HFFc6 (cell line): ENCODE measurements around the gene SEPTIN8. TPM values are rescaled to one million over a fixed set of nuclear protein-coding genes. Genes with fewer than 3 reads are reported as not detected.

Experiments
- DNase-seq: peaks from one replicate; pipeline ENCODE4 v3.0.0-alpha.2; 2018
- H3K27ac Mint-ChIP-seq: 2 replicates; pipeline ENCODE4 v1.8.0; 2020; ENCODE audit warnings: mild to moderate bottlenecking, mixed read lengths
- H3K27me3 Mint-ChIP-seq: 2 replicates; pipeline ENCODE4 v1.8.0; 2021; ENCODE audit warnings: mild to moderate bottlenecking, moderate library complexity, mixed read lengths; ENCODE audit not compliant: insufficient read depth
- H3K36me3 Mint-ChIP-seq: 2 replicates; pipeline ENCODE4 v1.8.0; 2021; ENCODE audit warnings: low read depth, mixed read lengths
- H3K4me1 Mint-ChIP-seq: 2 replicates; pipeline ENCODE4 v1.8.0; 2020; ENCODE audit warnings: low read depth, mixed read lengths
- H3K4me3 Mint-ChIP-seq: 2 replicates; pipeline ENCODE4 v1.8.0; 2020; ENCODE audit warnings: mild to moderate bottlenecking, moderate library complexity, mixed read lengths
- H3K9me3 Mint-ChIP-seq: 2 replicates; pipeline ENCODE4 v1.8.0; 2020; ENCODE audit warnings: mild to moderate bottlenecking, mixed read lengths
- total RNA-seq, 6 experiments: library from RNA; stranded (reverse); fragmentation: NEBNext Ultra II Directional; extraction: Animal tissue kit (Norgen Biotek cat#: 25700); gene quantifications; 2 replicates in 1 of 6; 3 replicates in 5 of 6; pipeline ENCODE4 v1.2.3, GENCODE V29; 2021
- TF ChIP-seq, protein P1 (sequence below): fragments of 200-600 bp; sonication (generic); IDR thresholded peaks from 2 replicates; pipeline ENCODE4 v1.5.0; 2021; ENCODE audit warnings: antibody characterized with exemption, mild to moderate bottlenecking

The SEPTIN8 gene
- total RNA-seq, 6 experiments from 2014 or later, result 53.9 to 67.1 (median 59.2) TPM

DNA sequence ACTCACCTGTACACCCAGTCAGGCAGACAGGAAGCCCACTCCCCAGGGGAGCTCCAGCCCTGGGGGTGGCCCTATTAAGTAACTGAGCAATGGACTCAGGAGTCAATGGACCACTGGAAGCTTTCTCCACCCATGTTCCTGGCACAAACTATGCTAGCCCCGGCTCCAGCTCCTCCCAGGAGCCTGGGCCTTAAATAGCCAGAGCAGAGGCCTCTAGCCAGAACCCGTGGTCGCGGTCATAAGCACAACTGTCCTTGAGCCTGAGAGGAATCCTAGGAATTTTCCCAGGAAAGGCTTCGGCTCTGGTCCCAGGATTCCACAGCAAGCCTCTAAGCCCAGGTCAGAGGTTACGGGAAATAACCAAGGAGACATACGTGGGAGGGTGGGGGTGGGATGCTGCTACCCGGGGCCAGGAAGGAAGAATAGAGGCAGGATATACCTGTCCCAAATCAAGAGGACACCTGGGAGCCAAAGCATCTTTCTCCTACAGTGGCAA, 5.5 kb downstream of the SEPTIN8 start:
- Mint-ChIP-seq H3K27ac (no peak overlapping the region), H3K36me3 (no peaks in the 10 kb centered on the region), H3K27me3 (peaks cover 2% of the 10 kb centered on the region), H3K4me3 (no peak overlapping the region), H3K4me1 (peaks cover 70% of the 10 kb centered on the region), H3K9me3 (no peaks in the 10 kb centered on the region)
- no peak for DNase-seq
- TF ChIP-seq, protein P1, sequence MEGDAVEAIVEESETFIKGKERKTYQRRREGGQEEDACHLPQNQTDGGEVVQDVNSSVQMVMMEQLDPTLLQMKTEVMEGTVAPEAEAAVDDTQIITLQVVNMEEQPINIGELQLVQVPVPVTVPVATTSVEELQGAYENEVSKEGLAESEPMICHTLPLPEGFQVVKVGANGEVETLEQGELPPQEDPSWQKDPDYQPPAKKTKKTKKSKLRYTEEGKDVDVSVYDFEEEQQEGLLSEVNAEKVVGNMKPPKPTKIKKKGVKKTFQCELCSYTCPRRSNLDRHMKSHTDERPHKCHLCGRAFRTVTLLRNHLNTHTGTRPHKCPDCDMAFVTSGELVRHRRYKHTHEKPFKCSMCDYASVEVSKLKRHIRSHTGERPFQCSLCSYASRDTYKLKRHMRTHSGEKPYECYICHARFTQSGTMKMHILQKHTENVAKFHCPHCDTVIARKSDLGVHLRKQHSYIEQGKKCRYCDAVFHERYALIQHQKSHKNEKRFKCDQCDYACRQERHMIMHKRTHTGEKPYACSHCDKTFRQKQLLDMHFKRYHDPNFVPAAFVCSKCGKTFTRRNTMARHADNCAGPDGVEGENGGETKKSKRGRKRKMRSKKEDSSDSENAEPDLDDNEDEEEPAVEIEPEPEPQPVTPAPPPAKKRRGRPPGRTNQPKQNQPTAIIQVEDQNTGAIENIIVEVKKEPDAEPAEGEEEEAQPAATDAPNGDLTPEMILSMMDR, result no peak

DNA sequence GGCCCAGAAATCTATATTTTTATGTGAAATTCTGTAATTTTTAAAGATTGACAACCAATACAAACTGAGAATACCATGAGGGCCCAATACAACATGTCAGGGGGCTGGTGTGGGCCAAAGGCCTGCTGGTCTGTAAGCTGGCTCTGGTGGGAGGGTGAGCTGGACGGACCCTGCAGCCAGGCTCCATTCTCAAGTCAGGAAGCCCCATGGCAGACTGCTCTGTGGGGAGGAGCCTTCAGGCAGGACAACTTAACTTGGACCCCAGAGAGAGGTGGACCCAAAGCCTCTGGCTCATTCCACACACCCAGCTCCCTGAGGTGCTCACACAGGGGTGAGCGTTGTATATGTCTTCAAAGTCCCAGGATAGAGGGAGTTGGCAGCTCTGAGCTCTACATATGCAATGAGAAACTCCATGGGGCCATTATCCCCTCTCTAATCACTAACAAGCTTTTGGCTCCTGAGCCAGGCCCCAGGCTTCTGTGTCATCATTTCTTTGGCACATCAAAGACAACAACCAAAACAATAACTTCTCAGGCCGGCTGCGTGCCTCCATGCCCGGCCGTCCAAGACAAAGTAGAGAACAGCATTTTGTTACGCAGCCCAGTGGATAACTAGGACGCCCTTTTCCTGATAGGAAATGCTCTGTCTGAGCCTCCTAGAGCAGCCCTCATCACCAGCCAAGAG, 6.4 kb downstream of the SEPTIN8 start:
- no peak for DNase-seq
- TF ChIP-seq, protein P1, result no peak

GRCh38 chr5:132768485-132768868, 8.6 kb downstream of the SEPTIN8 start:
- H3K9me3 Mint-ChIP-seq, result no peaks in the 10 kb centered on the region
- peaks cover 2% of the 10 kb centered on the region for H3K27me3 Mint-ChIP-seq
- DNase-seq, result no peak
- no peak overlapping the region for H3K4me3 Mint-ChIP-seq
- H3K36me3 Mint-ChIP-seq, result peaks cover 2% of the 10 kb centered on the region; the same call in 1 of the 2 replicates
- H3K4me1 Mint-ChIP-seq, result peaks cover 42% of the 10 kb centered on the region
- H3K27ac Mint-ChIP-seq, result peak overlapping the region; percentile 64
- TF ChIP-seq, protein P1, result no peak

More for the DNA sequence above, 6.4 kb downstream of the SEPTIN8 start:
- peaks cover 2% of the 10 kb centered on the region for H3K27me3 Mint-ChIP-seq
- H3K9me3 Mint-ChIP-seq, result no peaks in the 10 kb centered on the region
- H3K36me3 Mint-ChIP-seq, result no peaks in the 10 kb centered on the region
- no peak overlapping the region for H3K27ac Mint-ChIP-seq
- peaks cover 63% of the 10 kb centered on the region for H3K4me1 Mint-ChIP-seq
- no peak overlapping the region for H3K4me3 Mint-ChIP-seq

DNA sequence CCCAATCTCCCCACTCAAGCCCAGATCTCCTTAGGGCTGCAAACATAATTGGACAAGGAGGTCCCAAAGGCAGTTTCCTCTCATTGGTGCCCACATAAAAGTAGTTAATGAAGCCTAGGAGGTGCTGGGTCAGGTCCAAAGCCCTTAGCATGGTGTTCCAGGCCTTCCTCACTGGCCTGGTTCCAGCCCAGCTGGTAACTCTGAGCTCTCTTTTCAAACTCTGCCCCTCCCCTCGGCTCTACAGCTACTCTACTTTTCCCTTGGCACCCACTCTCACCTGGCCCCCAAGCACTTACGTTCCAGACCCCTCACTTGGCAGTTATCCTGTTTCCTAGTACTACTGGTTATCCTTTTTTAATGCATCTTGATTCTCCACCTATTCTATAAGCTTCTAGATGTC, 9.9 kb downstream of the SEPTIN8 start:
- Mint-ChIP-seq H3K36me3 (peaks cover 8% of the 10 kb centered on the region; the same call in 1 of the 2 replicates), H3K4me1 (peaks cover 32% of the 10 kb centered on the region), H3K27me3 (peaks cover 2% of the 10 kb centered on the region), H3K27ac (peak overlapping the region; percentile 50), H3K4me3 (peak overlapping the region; percentile 38), H3K9me3 (no peaks in the 10 kb centered on the region)
- no peak for DNase-seq
- TF ChIP-seq, protein P1, result no peak

DNA sequence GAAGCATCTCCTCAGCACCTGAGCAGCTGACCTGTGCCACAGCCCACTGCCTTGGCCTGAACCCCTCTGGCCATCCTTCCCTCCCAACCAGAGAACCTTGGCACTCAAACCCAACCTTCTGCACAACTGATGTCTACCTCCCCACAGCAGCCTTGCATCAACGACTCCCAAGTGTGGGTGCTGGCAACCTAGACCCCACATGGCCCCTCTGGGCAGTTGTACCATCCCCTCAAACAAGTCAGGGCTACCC, 10.3 kb downstream of the SEPTIN8 start:
- Mint-ChIP-seq H3K27me3 (peaks cover 2% of the 10 kb centered on the region), H3K27ac (peak overlapping the region; percentile 50), H3K4me3 (no peak overlapping the region), H3K9me3 (no peaks in the 10 kb centered on the region), H3K4me1 (peaks cover 29% of the 10 kb centered on the region), H3K36me3 (peaks cover 8% of the 10 kb centered on the region; the same call in 1 of the 2 replicates)
- DNase-seq, result no peak
- TF ChIP-seq, protein P1, result no peak
